ENCODE results near the gene MAPK8. TPM values are rescaled to one million over a fixed set of nuclear protein-coding genes. Genes with fewer than 3 reads are reported as not detected.

The MAPK8 gene
- total and polyA plus RNA-seq, 12 donors = 7.6 to 103 (median 31.9) TPM

DNA sequence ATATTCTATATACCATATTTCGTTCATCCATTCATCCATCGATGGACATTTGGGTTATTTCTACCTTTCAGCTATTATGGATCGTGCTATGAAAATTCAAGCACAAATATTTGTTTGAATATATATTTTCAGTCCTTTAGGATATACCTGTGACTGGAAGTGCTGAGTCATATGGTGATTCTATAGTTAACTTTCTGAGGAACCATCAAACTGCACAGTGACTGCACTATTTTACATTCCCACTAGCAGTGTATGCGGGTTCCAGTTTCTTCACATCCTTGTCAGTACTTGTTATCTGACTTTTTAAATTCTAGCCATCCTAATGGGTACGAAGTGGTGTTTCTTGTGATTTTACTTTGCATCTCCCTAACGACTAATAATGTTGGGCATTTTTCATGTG, 104.0 kb downstream of the MAPK8 start:
- no peak for TF ChIP-seq POLR2A (IDR thresholded peaks at IDR 0.05)
- TF ChIP-seq, protein P1, sequence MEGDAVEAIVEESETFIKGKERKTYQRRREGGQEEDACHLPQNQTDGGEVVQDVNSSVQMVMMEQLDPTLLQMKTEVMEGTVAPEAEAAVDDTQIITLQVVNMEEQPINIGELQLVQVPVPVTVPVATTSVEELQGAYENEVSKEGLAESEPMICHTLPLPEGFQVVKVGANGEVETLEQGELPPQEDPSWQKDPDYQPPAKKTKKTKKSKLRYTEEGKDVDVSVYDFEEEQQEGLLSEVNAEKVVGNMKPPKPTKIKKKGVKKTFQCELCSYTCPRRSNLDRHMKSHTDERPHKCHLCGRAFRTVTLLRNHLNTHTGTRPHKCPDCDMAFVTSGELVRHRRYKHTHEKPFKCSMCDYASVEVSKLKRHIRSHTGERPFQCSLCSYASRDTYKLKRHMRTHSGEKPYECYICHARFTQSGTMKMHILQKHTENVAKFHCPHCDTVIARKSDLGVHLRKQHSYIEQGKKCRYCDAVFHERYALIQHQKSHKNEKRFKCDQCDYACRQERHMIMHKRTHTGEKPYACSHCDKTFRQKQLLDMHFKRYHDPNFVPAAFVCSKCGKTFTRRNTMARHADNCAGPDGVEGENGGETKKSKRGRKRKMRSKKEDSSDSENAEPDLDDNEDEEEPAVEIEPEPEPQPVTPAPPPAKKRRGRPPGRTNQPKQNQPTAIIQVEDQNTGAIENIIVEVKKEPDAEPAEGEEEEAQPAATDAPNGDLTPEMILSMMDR (IDR thresholded peaks at IDR 0.05) = no peak
- no peak overlapping the region for H3K27ac ChIP-seq
- intact Hi-C loops (cut with DNase I) = no loop called here
- no peak for DNase-seq
- no peaks in the 10 kb centered on the region for H3K4me1 ChIP-seq (replicated peaks in 1 of 2)
- H3K27me3 ChIP-seq = no peaks in the 10 kb centered on the region
- no peak overlapping the region for H3K4me3 ChIP-seq
- WGBS, 4 donors = 96 to 99% (median 97%) methylated on average over 6 of the region's 6 CpGs
- peaks cover 0 to 7% (median 0%) of the 10 kb centered on the region in 3 donors for H3K9me3 ChIP-seq (replicated peaks in 1 of 3)
- H3K36me3 ChIP-seq (replicated peaks in 1 of 2) = no peaks in the 10 kb centered on the region

DNA sequence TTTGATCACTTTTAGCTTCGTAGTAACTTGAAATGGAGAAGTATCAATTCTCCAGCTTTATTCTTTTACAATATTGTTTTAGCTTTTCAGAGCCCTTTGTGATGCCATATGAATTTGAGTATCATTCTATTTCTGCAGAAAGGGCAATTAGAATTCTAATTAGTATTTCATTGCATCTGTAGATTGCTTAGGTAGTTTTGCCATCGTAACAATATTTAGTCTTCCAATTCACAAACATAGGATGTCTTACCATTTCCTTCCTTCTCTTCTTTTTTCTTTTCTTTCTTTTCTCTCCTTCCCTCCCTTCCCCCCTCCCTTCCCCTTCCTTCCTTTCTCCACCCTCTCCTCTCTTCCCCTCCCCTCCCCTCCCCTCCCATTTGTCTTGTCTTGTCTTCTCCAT, 105.0 kb downstream of the MAPK8 start:
- TF ChIP-seq POLR2A (IDR thresholded peaks at IDR 0.05) = no peak
- TF ChIP-seq, protein P1 (IDR thresholded peaks at IDR 0.05) = no peak
- DNase-seq = no peak
- no peaks in the 10 kb centered on the region for H3K27me3 ChIP-seq
- peaks cover 0 to 7% (median 0%) of the 10 kb centered on the region in 3 donors for H3K9me3 ChIP-seq (replicated peaks in 1 of 3)
- H3K4me1 ChIP-seq (replicated peaks in 1 of 2) = no peaks in the 10 kb centered on the region
- intact Hi-C loops (cut with DNase I) = no loop called here
- H3K36me3 ChIP-seq (replicated peaks in 1 of 2) = no peaks in the 10 kb centered on the region
- WGBS, 4 donors = 95 to 98% (median 96%) methylated on average over 2 of the region's 2 CpGs
- H3K4me3 ChIP-seq = no peak overlapping the region
- no peak overlapping the region for H3K27ac ChIP-seq

DNA sequence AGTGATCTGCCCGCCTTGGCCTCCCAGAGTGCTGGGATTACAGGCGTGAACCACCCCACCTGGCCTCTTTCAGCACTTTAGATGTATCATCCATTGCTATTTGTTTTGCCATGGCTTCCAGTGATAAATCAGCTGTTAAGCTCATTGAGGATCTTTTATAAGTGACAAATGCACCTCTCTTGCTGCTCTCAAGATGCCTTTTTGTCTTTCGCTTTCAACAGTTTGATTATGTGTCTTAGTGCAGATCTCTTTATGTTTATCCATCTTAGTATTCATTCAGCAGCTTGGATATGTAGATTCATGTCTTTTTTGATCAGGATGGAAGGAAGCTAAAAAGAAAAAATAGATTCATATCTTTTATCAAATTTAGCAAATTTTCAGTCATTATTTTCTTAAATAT, 105.6 kb downstream of the MAPK8 start:
- WGBS, 4 donors = 85 to 97% (median 94%) methylated on average over 3 of the region's 3 CpGs
- Histone ChIP-seq H3K27ac (no peak overlapping the region), H3K36me3 (replicated peaks in 1 of 2) (no peaks in the 10 kb centered on the region), H3K27me3 (no peaks in the 10 kb centered on the region), H3K4me3 (no peak overlapping the region), H3K4me1 (replicated peaks in 1 of 2) (no peaks in the 10 kb centered on the region), H3K9me3 (replicated peaks in 1 of 3) (peaks cover 0 to 7% (median 0%) of the 10 kb centered on the region in 3 donors)
- no peak for TF ChIP-seq POLR2A (IDR thresholded peaks at IDR 0.05)
- DNase-seq = no peak
- intact Hi-C loops (cut with DNase I) = no loop called here

DNA sequence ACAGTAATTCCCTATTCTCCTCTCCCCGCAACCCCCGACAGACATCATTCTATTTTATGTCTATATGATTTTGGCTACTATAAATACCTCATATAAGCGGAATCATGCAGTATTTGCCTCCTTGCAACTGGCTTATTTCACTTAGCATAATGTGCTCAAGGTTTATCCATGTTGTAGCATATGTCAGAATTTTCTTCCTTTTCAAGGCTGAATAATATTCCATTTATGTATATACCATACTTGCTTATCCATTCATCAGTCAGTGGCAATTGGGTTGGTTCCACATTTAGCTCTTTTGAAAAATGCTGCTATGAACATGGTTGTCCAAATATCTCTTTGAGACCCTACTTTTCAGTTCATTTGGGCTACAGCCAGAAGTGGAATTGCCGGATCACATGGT, 106.5 kb downstream of the MAPK8 start:
- no peak for DNase-seq
- peaks cover 0 to 7% (median 0%) of the 10 kb centered on the region in 3 donors for H3K9me3 ChIP-seq (replicated peaks in 1 of 3)
- 95 to 99% (median 98%) methylated on average over 4 of the region's 4 CpGs for WGBS, 4 donors
- no peaks in the 10 kb centered on the region for H3K27me3 ChIP-seq
- TF ChIP-seq, protein P1 (IDR thresholded peaks at IDR 0.05) = no peak
- TF ChIP-seq POLR2A (IDR thresholded peaks at IDR 0.05) = no peak
- intact Hi-C loops (cut with DNase I) = no loop called here
- H3K36me3 ChIP-seq (replicated peaks in 1 of 2) = no peaks in the 10 kb centered on the region
- no peaks in the 10 kb centered on the region for H3K4me1 ChIP-seq (replicated peaks in 1 of 2)
- no peak overlapping the region for H3K4me3 ChIP-seq
- no peak overlapping the region for H3K27ac ChIP-seq

DNA sequence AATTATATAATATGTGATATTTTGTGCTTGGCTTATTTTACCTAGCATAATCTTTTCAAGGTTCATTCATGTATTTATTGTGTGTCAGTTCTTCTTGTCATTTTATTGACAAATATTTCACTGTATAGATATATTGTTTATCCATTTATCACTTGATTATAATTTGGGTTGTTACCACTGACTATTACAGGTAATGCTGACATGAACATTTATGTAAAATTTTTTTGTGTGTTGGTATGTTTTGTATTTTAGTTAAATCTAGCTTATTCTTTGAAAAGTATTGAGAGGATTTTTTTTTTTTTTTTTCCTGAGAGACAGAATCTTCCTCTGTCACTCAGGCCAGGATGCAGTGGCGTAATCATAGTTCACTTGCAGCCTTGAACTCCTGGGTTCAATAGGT, 107.7 kb downstream of the MAPK8 start:
- H3K36me3 ChIP-seq (replicated peaks in 1 of 2) = no peaks in the 10 kb centered on the region
- WGBS, 4 donors = 75 to 85% (median 76%) methylated on average over 1 of the region's 1 CpG
- no peak for DNase-seq
- H3K27me3 ChIP-seq = no peaks in the 10 kb centered on the region
- TF ChIP-seq, protein P1 (IDR thresholded peaks at IDR 0.05) = no peak
- no peak for TF ChIP-seq POLR2A (IDR thresholded peaks at IDR 0.05)
- no peak overlapping the region for H3K27ac ChIP-seq
- intact Hi-C loops (cut with DNase I) = no loop called here
- H3K4me1 ChIP-seq (replicated peaks in 1 of 2) = no peaks in the 10 kb centered on the region
- no peak overlapping the region for H3K4me3 ChIP-seq
- peaks cover 0 to 7% (median 0%) of the 10 kb centered on the region in 3 donors for H3K9me3 ChIP-seq (replicated peaks in 1 of 3)
